DOHH2 (cell line): ENCODE data around the gene TRAPPC1.

ENCODE experiments used
- H3F3A ChIP-seq: fragments of 200-600 bp; sonication (generic), shearing (Covaris generic); 2 replicates; pipeline ENCODE4 v1.6.0; 2016; ENCODE audit warnings: antibody characterized with exemption, mild to moderate bottlenecking; ENCODE audit not compliant: control insufficient read depth, insufficient read depth
- H3K27ac ChIP-seq: fragments of 200-600 bp; sonication (generic); 2 replicates; pipeline ENCODE4 v1.5.1; 2014; ENCODE audit warnings: low read depth, mild to moderate bottlenecking, low read length, moderate library complexity
- H3K27me3 ChIP-seq: fragments of 200-600 bp; sonication (generic); 2 replicates; pipeline ENCODE4 v1.6.1; 2014; ENCODE audit warnings: mild to moderate bottlenecking, low read length, mixed read lengths; ENCODE audit not compliant: control insufficient read depth
- H3K36me3 ChIP-seq: fragments of 200-600 bp; sonication (generic); 2 replicates; pipeline ENCODE4 v1.6.1; 2014; ENCODE audit warnings: mild to moderate bottlenecking, low read length, moderate library complexity, mixed read lengths; ENCODE audit not compliant: control insufficient read depth
- H3K4me1 ChIP-seq: fragments of 200-600 bp; sonication (generic); 2 replicates; pipeline ENCODE4 v1.6.1; 2014; ENCODE audit warnings: mild to moderate bottlenecking, low read length, mixed read lengths; ENCODE audit not compliant: control insufficient read depth
- H3K4me2 ChIP-seq: fragments of 200-600 bp; sonication (generic); 2 replicates; pipeline ENCODE4 v1.6.0; 2014; ENCODE audit warnings: mild to moderate bottlenecking, low read length, moderate library complexity
- H3K4me3 ChIP-seq: fragments of 200-600 bp; sonication (generic); 2 replicates; pipeline ENCODE4 v1.5.1; 2014; ENCODE audit warnings: mild to moderate bottlenecking, low read length, mixed read lengths
- H3K79me2 ChIP-seq: fragments of 200-600 bp; sonication (generic); 2 replicates; pipeline ENCODE4 v1.6.1; 2014; ENCODE audit warnings: mild to moderate bottlenecking, low read length, mixed read lengths; ENCODE audit not compliant: control insufficient read depth
- H3K9me2 ChIP-seq: fragments of 200-600 bp; sonication (generic); replicated peaks from 2 replicates; pipeline ENCODE4 v1.6.1; 2014; ENCODE audit warnings: mild to moderate bottlenecking, low read length, mixed read lengths; ENCODE audit not compliant: control insufficient read depth
- H3K9me3 ChIP-seq: fragments of 200-600 bp; sonication (generic); 2 replicates; pipeline ENCODE4 v1.6.1; 2014; ENCODE audit warnings: antibody characterized with exemption, low read length, mixed read lengths; ENCODE audit not compliant: control insufficient read depth, insufficient read depth
- H4K20me1 ChIP-seq: fragments of 200-600 bp; sonication (generic); 2 replicates; pipeline ENCODE4 v1.6.0; 2014; ENCODE audit warnings: low read depth, mild to moderate bottlenecking, antibody characterized with exemption, low read length, moderate library complexity; ENCODE audit not compliant: control insufficient read depth, insufficient read depth
- CTCF ChIP-seq: fragments of 200-600 bp; sonication (generic); IDR thresholded peaks from one replicate; pipeline ENCODE4 v1.5.1; 2014; ENCODE audit warnings: antibody characterized with exemption, mild to moderate bottlenecking, low read depth, low read length; ENCODE audit not compliant: poor library complexity, severe bottlenecking
- EZH2phosphoT487 ChIP-seq: fragments of 200-600 bp; sonication (generic); IDR thresholded peaks from 2 replicates; pipeline ENCODE4 v1.6.1; 2017; ENCODE audit warnings: borderline replicate concordance, mild to moderate bottlenecking, antibody characterized with exemption, low read length, moderate library complexity, mixed read lengths

Gene TRAPPC1

GRCh38 chr17:7932949-7933348 lies 1.2 kb upstream of the TRAPPC1 start:
- H3K4me2 ChIP-seq: peak overlapping the region; percentile 72
- no peak overlapping the region for H3K27ac ChIP-seq
- peaks cover 49% of the 10 kb centered on the region for H3K79me2 ChIP-seq
- H3F3A ChIP-seq: no peaks in the 10 kb centered on the region
- no peaks in the 10 kb centered on the region for H3K27me3 ChIP-seq
- H4K20me1 ChIP-seq: no peaks in the 10 kb centered on the region
- peaks cover 41% of the 10 kb centered on the region for H3K36me3 ChIP-seq
- H3K9me2 ChIP-seq: no peaks in the 10 kb centered on the region
- TF ChIP-seq CTCF (no peak), EZH2phosphoT487 (no peak)
- peak overlapping the region; percentile 96 for H3K4me3 ChIP-seq
- H3K4me1 ChIP-seq: peaks cover 27% of the 10 kb centered on the region
- no peaks in the 10 kb centered on the region for H3K9me3 ChIP-seq

- peaks cover 27% of the 10 kb centered on the region for H3K4me1 ChIP-seq
- H3K79me2 ChIP-seq: peaks cover 49% of the 10 kb centered on the region
- H4K20me1 ChIP-seq: no peaks in the 10 kb centered on the region
- H3K27me3 ChIP-seq: no peaks in the 10 kb centered on the region
- no peaks in the 10 kb centered on the region for H3K9me3 ChIP-seq
- H3K27ac ChIP-seq: peak overlapping the region; percentile 62
- peaks cover 41% of the 10 kb centered on the region for H3K36me3 ChIP-seq
- H3K4me2 ChIP-seq: peak overlapping the region; percentile 72
- peak overlapping the region; percentile 96 for H3K4me3 ChIP-seq
- no peaks in the 10 kb centered on the region for H3K9me2 ChIP-seq
- TF ChIP-seq CTCF: no peak
- no peak for TF ChIP-seq EZH2phosphoT487
- no peaks in the 10 kb centered on the region for H3F3A ChIP-seq
These were observed 741 bp upstream of the TRAPPC1 start for GRCh38 chr17:7932483-7932891.

- peaks cover 31% of the 10 kb centered on the region for H3K36me3 ChIP-seq
- peaks cover 27% of the 10 kb centered on the region for H3K4me1 ChIP-seq
- no peaks in the 10 kb centered on the region for H3K9me2 ChIP-seq
- no peaks in the 10 kb centered on the region for H4K20me1 ChIP-seq
- H3K4me3 ChIP-seq: peak overlapping the region; percentile 96
- H3K4me2 ChIP-seq: peak overlapping the region; percentile 70
- no peaks in the 10 kb centered on the region for H3F3A ChIP-seq
- H3K79me2 ChIP-seq: peaks cover 49% of the 10 kb centered on the region
- TF ChIP-seq EZH2phosphoT487 (no peak), CTCF (no peak)
- H3K9me3 ChIP-seq: no peaks in the 10 kb centered on the region
- H3K27me3 ChIP-seq: no peaks in the 10 kb centered on the region
- H3K27ac ChIP-seq: no peak overlapping the region
These were observed 710 bp downstream of the TRAPPC1 start for GRCh38 chr17:7930841-7931631.
